ENCODE results near the gene ZDHHC24.

GRCh38 chr11:66589996-66590675 lies 44.3 kb upstream of the ZDHHC24 start:
- TF ChIP-seq POLR2A (IDR thresholded peaks at IDR 0.05; ENCODE audit: low read length): no peak
- no peak for TF ChIP-seq GATA1 (IDR thresholded peaks at IDR 0.05; ENCODE audit: low read depth, low read length)

Data from erythroblast (primary cell).